ENCODE measurements around the gene GRIA4. TPM values are rescaled to one million over a fixed set of nuclear protein-coding genes. Genes with fewer than 3 reads are reported as not detected.

Gene GRIA4
- polyA plus RNA-seq (2012; ENCODE audit: insufficient read depth, insufficient read length, low read depth) = 64.1 TPM

GRCh38 chr11:105609832-105610781 lies at the start of gene GRIA4:
GRIA4 (plus strand) TSS chr11:105610073; CDS start chr11:105610998, 925 bp downstream.
- Histone ChIP-seq H3K4me1 (no peaks in the 10 kb centered on the region), H3K36me3 (no peaks in the 10 kb centered on the region), H3K27me3 (no peaks in the 10 kb centered on the region), H3K9me3 (no peaks in the 10 kb centered on the region), H3K4me3 (ENCODE audit: low read depth, low read length) (peak within 1 kb of the TSS; percentile 81)
- DNase-seq = peak; percentile 88
- peak; percentile 24; the same call in 1 of the 2 replicates for TF ChIP-seq CTCF (IDR thresholded peaks at IDR 0.05; ENCODE audit: low read depth, low read length)

GRCh38 chr11:105573091-105573490 lies 36.8 kb upstream of the GRIA4 start:
- no peak for TF ChIP-seq CTCF (IDR thresholded peaks at IDR 0.05; ENCODE audit: low read depth, low read length)
- no peaks in the 10 kb centered on the region for H3K27me3 ChIP-seq
- DNase-seq = no peak
- no peaks in the 10 kb centered on the region for H3K9me3 ChIP-seq
- no peak overlapping the region for H3K4me3 ChIP-seq (ENCODE audit: low read depth, low read length)
- H3K4me1 ChIP-seq = no peaks in the 10 kb centered on the region
- H3K36me3 ChIP-seq = no peaks in the 10 kb centered on the region

GRCh38 chr11:105574974-105575373 lies 34.9 kb upstream of the GRIA4 start:
- no peaks in the 10 kb centered on the region for H3K4me1 ChIP-seq
- no peak overlapping the region for H3K4me3 ChIP-seq (ENCODE audit: low read depth, low read length)
- H3K36me3 ChIP-seq = no peaks in the 10 kb centered on the region
- H3K27me3 ChIP-seq = no peaks in the 10 kb centered on the region
- no peaks in the 10 kb centered on the region for H3K9me3 ChIP-seq
- DNase-seq = no peak
- no peak for TF ChIP-seq CTCF (IDR thresholded peaks at IDR 0.05; ENCODE audit: low read depth, low read length)

GRCh38 chr11:105577641-105578040 lies 32.2 kb upstream of the GRIA4 start:
- Histone ChIP-seq H3K36me3 (no peaks in the 10 kb centered on the region), H3K4me1 (no peaks in the 10 kb centered on the region), H3K27me3 (no peaks in the 10 kb centered on the region), H3K4me3 (ENCODE audit: low read depth, low read length) (no peak overlapping the region), H3K9me3 (no peaks in the 10 kb centered on the region)
- DNase-seq = peak; percentile 8
- TF ChIP-seq CTCF (IDR thresholded peaks at IDR 0.05; ENCODE audit: low read depth, low read length) = peak; percentile 57

GRCh38 chr11:105579111-105579510 lies 30.8 kb upstream of the GRIA4 start:
- no peaks in the 10 kb centered on the region for H3K36me3 ChIP-seq
- no peaks in the 10 kb centered on the region for H3K27me3 ChIP-seq
- H3K4me3 ChIP-seq (ENCODE audit: low read depth, low read length) = no peak overlapping the region
- no peaks in the 10 kb centered on the region for H3K9me3 ChIP-seq
- DNase-seq = no peak
- TF ChIP-seq CTCF (IDR thresholded peaks at IDR 0.05; ENCODE audit: low read depth, low read length) = no peak
- H3K4me1 ChIP-seq = no peaks in the 10 kb centered on the region

GRCh38 chr11:105582497-105582896 lies 27.4 kb upstream of the GRIA4 start:
- no peaks in the 10 kb centered on the region for H3K36me3 ChIP-seq
- DNase-seq = no peak
- no peak for TF ChIP-seq CTCF (IDR thresholded peaks at IDR 0.05; ENCODE audit: low read depth, low read length)
- no peaks in the 10 kb centered on the region for H3K27me3 ChIP-seq
- H3K9me3 ChIP-seq = no peaks in the 10 kb centered on the region
- H3K4me3 ChIP-seq (ENCODE audit: low read depth, low read length) = no peak overlapping the region
- no peaks in the 10 kb centered on the region for H3K4me1 ChIP-seq

Data from BE2C (cell line).